HepG2 (cell line): ENCODE data around the gene PTPRM. TPM values are rescaled to one million over a fixed set of nuclear protein-coding genes. Genes with fewer than 3 reads are reported as not detected.

ENCODE experiments used
- ATAC-seq: fragments of 200-7000 bp; cut with Tn5 transposase; 3 replicates; pipeline ENCODE4 v1.9.1; 2020; ENCODE audit warnings: mild to moderate bottlenecking, moderate library complexity
- BruUV-seq: library from RNA; stranded (reverse); fragments of 400-500 nt; replicated peaks from 2 replicates; lab custom pipeline; 2021; lab: Mats Ljungman, UMichigan
- CTCF ChIA-PET: fragments of 300-600 bp; formaldehyde crosslinking; extraction: SDS; loops from one replicate; lab custom pipeline; 2021; ENCODE audit warnings: low total read pairs, inconsistent platforms, low intra/inter-chr PET ratio; lab: Yijun Ruan, JAX
- POLR2A ChIA-PET: fragments of 350-600 bp; sonication (Branson Sonifier 250); formaldehyde crosslinking; loops from one replicate; lab custom pipeline; 2020; ENCODE audit warnings: antibody characterized with exemption, inconsistent platforms; lab: Yijun Ruan, JAX
- DNase-seq: peaks from one replicate; pipeline ENCODE4 v3.0.0-alpha.2; 2015; ENCODE audit warnings: low spot score
- FAIRE-seq: peaks from 3 replicates; lab custom pipeline; 2011; peaks lifted over from hg19 to GRCh38; lab: Jason Lieb, UNC
- H2AFZ ChIP-seq: one replicate; pipeline ENCODE4 v1.6.1; 2011; ENCODE audit warnings: low read length, inconsistent platforms
- H3K27ac ChIP-seq: fragments of 300-600 bp; 3 replicates; pipeline ENCODE4 v1.8.0; 2011; ENCODE audit warnings: mixed run types, mild to moderate bottlenecking, mixed read lengths, low read length, inconsistent platforms; ENCODE audit not compliant: insufficient read depth; ENCODE audit errors: extremely low read length
- H3K27me3 ChIP-seq, 2 experiments: fragments of 200-600 bp in 1 of 2; 2 replicates in 1 of 2; 3 replicates in 1 of 2; pipeline versions ENCODE4 v1.6.0 to v1.8.0; 2011; ENCODE audit warnings: low read length in 2 of 2, mild to moderate bottlenecking in 2 of 2, moderate library complexity in 2 of 2, inconsistent platforms in 1 of 2; ENCODE audit not compliant: insufficient read depth in 2 of 2, control insufficient read depth in 1 of 2
- H3K36me3 ChIP-seq, 2 experiments: fragments of 200-600 bp in 1 of 2; replicated peaks in 1 of 2; 2 replicates in 1 of 2; 3 replicates in 1 of 2; pipeline versions ENCODE4 v1.5.1 to v1.8.0; 2011; ENCODE audit warnings: low read length in 2 of 2, inconsistent platforms in 1 of 2; ENCODE audit not compliant: insufficient read depth in 2 of 2, control insufficient read depth in 1 of 2
- H3K4me1 ChIP-seq: 2 replicates; pipeline ENCODE4 v1.5.1; 2012; ENCODE audit warnings: low read length, inconsistent platforms; ENCODE audit not compliant: insufficient read depth
- H3K4me2 ChIP-seq: 2 replicates; pipeline ENCODE4 v1.6.0; 2011; ENCODE audit warnings: low read depth, low read length, inconsistent platforms
- H3K4me3 ChIP-seq, 3 experiments: fragments of 200-600 bp in 1 of 3; sonication (generic), shearing (Covaris generic) in 1 of 3; replicated peaks in 1 of 3; 2 replicates each; pipeline ENCODE4 v1.5.1; 2011 to 2016; ENCODE audit warnings: low read length in 3 of 3, inconsistent platforms in 2 of 3, low read depth in 2 of 3, mild to moderate bottlenecking in 2 of 3, control low read depth in 1 of 3, mixed read lengths in 1 of 3; ENCODE audit not compliant: insufficient read depth in 1 of 3
- H3K79me2 ChIP-seq: one replicate; pipeline ENCODE4 v1.6.1; 2011; ENCODE audit warnings: low read length, inconsistent platforms; ENCODE audit not compliant: insufficient read depth
- H3K9ac ChIP-seq: 2 replicates; pipeline ENCODE4 v1.6.0; 2011; ENCODE audit warnings: mild to moderate bottlenecking, low read depth, low read length, inconsistent platforms; ENCODE audit not compliant: insufficient read depth
- H3K9me3 ChIP-seq: 2 replicates; pipeline ENCODE4 v1.5.1; 2012; ENCODE audit warnings: mild to moderate bottlenecking, low read length
- H4K20me1 ChIP-seq: 2 replicates; pipeline ENCODE4 v1.6.0; 2011; ENCODE audit warnings: inconsistent platforms, mild to moderate bottlenecking, low read length, moderate library complexity; ENCODE audit not compliant: insufficient read depth
- DMAP1 ChIP-seq: IDR thresholded peaks from 2 replicates; pipeline ENCODE4 v1.6.1; 2016
- HBP1 ChIP-seq: IDR thresholded peaks from 2 replicates; pipeline ENCODE4 v1.6.1; 2016; ENCODE audit warnings: low read depth, control low read depth
- HNF1A ChIP-seq, 2 experiments: sonication (generic) in 1 of 2; formaldehyde crosslinking in 1 of 2; IDR thresholded peaks; 2 replicates each; pipeline versions ENCODE4 v1.4.0 to v1.6.1; 2016 to 2020; ENCODE audit warnings: borderline replicate concordance in 1 of 2, low read depth in 1 of 2, mild to moderate bottlenecking in 1 of 2, missing genetic modification reagents in 1 of 2
- NFIB ChIP-seq: sonication (generic); formaldehyde crosslinking; IDR thresholded peaks from 2 replicates; pipeline ENCODE4 v1.9.0; 2021; ENCODE audit warnings: missing genetic modification reagents, mild to moderate bottlenecking, borderline replicate concordance
- PAWR ChIP-seq: sonication (generic); formaldehyde crosslinking; IDR thresholded peaks from 2 replicates; pipeline ENCODE4 v1.4.0; 2020; ENCODE audit warnings: missing genetic modification reagents, mild to moderate bottlenecking, borderline replicate concordance
- RFX1 ChIP-seq: fragments of 450-650 bp; IDR thresholded peaks from 2 replicates; pipeline ENCODE4 v1.6.1; 2017
- SIX4 ChIP-seq: sonication (generic); formaldehyde crosslinking; IDR thresholded peaks from 2 replicates; pipeline ENCODE4 v1.4.0; 2020; ENCODE audit warnings: missing genetic modification reagents
- SNAPC2 ChIP-seq: sonication (generic); formaldehyde crosslinking; IDR thresholded peaks from 2 replicates; pipeline ENCODE4 v1.8.1; 2022; ENCODE audit warnings: mild to moderate bottlenecking, missing genetic modification reagents
- WIZ ChIP-seq: sonication (generic); formaldehyde crosslinking; IDR thresholded peaks from 2 replicates; pipeline ENCODE4 v1.5.1; 2020; ENCODE audit warnings: mild to moderate bottlenecking, missing genetic modification reagents
- WGBS: methylation state at CpG from one replicate; pipeline ENCODE4 v1.1.6; 2017; ENCODE audit warnings: low lambda C conversion rate; 5-methylcytosine and 5-hydroxymethylcytosine counted together
- in situ Hi-C: cut with HindIII; loops from 2 replicates; pipeline ENCODE4 v1.10.0; 2017; ENCODE audit warnings: low pct_unique_long_range_greater_than_20kb; ENCODE audit not compliant: extremely low pct_ligation_motif_present
- intact Hi-C: fragments of 100-400 bp; cut with micrococcal nuclease; formaldehyde crosslinking; loops from one replicate; pipeline ENCODE4 v1.10.0; 2022; ENCODE audit not compliant: unreplicated experiment
- polyA plus RNA-seq, 8 experiments: library from polyadenylated mRNA; depleted of rRNA in 3 of 8; stranded (reverse) in 7 of 8; unstranded in 1 of 8; fragments of >200 nt; fragmentation: Illumina TruSeq in 4 of 8; extraction: Trizol in 4 of 8; gene quantifications; 2 replicates each; pipeline versions ENCODE4 v1.2.1 to v1.2.3, GENCODE V29; 2011 to 2016; ENCODE audit warnings: low read depth in 4 of 8, missing spikeins in 1 of 8, mixed read lengths in 1 of 8; ENCODE audit not compliant: insufficient read depth in 1 of 8
- total RNA-seq, 5 experiments: library from RNA; depleted of rRNA; stranded (reverse); fragments of >200 nt; fragmentation: Illumina TruSeq; extraction: Trizol; gene quantifications; 2 replicates each; pipeline ENCODE4 v1.2.3, GENCODE V29; 2016; ENCODE audit warnings: low read depth in 1 of 5
- TF ChIP-seq, protein P1 (sequence below): sonication (generic); formaldehyde crosslinking; IDR thresholded peaks from 2 replicates; pipeline ENCODE4 v1.4.0; 2020; ENCODE audit warnings: low read depth, missing genetic modification reagents
- TF ChIP-seq, protein P2 (sequence below): sonication (generic); formaldehyde crosslinking; IDR thresholded peaks from 2 replicates; pipeline ENCODE4 v1.4.0; 2020; ENCODE audit warnings: missing genetic modification reagents
- TF ChIP-seq, protein P3 (sequence below): sonication (generic); formaldehyde crosslinking; conservative IDR thresholded peaks from 2 replicates; pipeline ENCODE4 v1.4.0; 2020; ENCODE audit warnings: missing genetic modification reagents

PTPRM gene
- total and polyA plus RNA-seq, 2 of the 13 experiments (the other 11 are each of a cell fraction or from before 2014, with no cell fraction given) = 12.6 to 108 TPM

- Histone ChIP-seq H3K9me3 (no peaks in the 10 kb centered on the region), H3K4me3 (no peak overlapping the region), H3K27ac (no peak overlapping the region), H3K4me2 (no peak overlapping the region), H3K4me1 (no peaks in the 10 kb centered on the region), H2AFZ (no peak overlapping the region), H4K20me1 (no peaks in the 10 kb centered on the region), H3K79me2 (no peaks in the 10 kb centered on the region), H3K27me3 (no peaks in the 10 kb centered on the region), H3K9ac (no peak overlapping the region), H3K36me3 (no peaks in the 10 kb centered on the region)
- in situ Hi-C loops = no loop called here
- BruUV-seq = no TSS peak
- ChIA-PET CTCF (no interaction called here), POLR2A (no interaction called here)
- ATAC-seq (no peak), DNase-seq (no peak), FAIRE-seq (no peak)
- 90% methylated on average over 4 of the region's 4 CpGs for WGBS
- intact Hi-C loops = no loop called here
- TF ChIP-seq SIX4 (CRISPR knock-in tag) = no peak
- no peak for TF ChIP-seq RFX1
- TF ChIP-seq SNAPC2 (CRISPR knock-in tag) = no peak
- TF ChIP-seq NFIB (CRISPR knock-in tag) = no peak
- TF ChIP-seq HBP1 (CRISPR knock-in tag) = no peak
- no peak for TF ChIP-seq DMAP1 (CRISPR knock-in tag)
- TF ChIP-seq, protein P1, sequence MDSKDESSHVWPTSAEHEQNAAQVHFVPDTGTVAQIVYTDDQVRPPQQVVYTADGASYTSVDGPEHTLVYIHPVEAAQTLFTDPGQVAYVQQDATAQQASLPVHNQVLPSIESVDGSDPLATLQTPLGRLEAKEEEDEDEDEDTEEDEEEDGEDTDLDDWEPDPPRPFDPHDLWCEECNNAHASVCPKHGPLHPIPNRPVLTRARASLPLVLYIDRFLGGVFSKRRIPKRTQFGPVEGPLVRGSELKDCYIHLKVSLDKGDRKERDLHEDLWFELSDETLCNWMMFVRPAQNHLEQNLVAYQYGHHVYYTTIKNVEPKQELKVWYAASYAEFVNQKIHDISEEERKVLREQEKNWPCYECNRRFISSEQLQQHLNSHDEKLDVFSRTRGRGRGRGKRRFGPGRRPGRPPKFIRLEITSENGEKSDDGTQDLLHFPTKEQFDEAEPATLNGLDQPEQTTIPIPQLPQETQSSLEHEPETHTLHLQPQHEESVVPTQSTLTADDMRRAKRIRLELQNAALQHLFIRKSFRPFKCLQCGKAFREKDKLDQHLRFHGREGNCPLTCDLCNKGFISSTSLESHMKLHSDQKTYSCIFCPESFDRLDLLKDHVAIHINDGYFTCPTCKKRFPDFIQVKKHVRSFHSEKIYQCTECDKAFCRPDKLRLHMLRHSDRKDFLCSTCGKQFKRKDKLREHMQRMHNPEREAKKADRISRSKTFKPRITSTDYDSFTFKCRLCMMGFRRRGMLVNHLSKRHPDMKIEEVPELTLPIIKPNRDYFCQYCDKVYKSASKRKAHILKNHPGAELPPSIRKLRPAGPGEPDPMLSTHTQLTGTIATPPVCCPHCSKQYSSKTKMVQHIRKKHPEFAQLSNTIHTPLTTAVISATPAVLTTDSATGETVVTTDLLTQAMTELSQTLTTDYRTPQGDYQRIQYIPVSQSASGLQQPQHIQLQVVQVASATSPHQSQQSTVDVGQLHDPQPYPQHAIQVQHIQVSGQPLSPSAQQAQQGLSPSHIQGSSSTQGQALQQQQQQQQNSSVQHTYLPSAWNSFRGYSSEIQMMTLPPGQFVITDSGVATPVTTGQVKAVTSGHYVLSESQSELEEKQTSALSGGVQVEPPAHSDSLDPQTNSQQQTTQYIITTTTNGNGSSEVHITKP (CRISPR knock-in tag) = no peak
- no peak for TF ChIP-seq WIZ
- no peak for TF ChIP-seq HNF1A (IDR thresholded peaks at IDR 0.05; ENCODE audit: low read depth)
- no peak for TF ChIP-seq HNF1A (CRISPR knock-in tag; IDR thresholded peaks at IDR 0.05; ENCODE audit: borderline replicate concordance)
- no peak for TF ChIP-seq PAWR (CRISPR knock-in tag)
- TF ChIP-seq, protein P2, sequence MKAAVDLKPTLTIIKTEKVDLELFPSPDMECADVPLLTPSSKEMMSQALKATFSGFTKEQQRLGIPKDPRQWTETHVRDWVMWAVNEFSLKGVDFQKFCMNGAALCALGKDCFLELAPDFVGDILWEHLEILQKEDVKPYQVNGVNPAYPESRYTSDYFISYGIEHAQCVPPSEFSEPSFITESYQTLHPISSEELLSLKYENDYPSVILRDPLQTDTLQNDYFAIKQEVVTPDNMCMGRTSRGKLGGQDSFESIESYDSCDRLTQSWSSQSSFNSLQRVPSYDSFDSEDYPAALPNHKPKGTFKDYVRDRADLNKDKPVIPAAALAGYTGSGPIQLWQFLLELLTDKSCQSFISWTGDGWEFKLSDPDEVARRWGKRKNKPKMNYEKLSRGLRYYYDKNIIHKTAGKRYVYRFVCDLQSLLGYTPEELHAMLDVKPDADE (CRISPR knock-in tag) = no peak
- TF ChIP-seq, protein P3, sequence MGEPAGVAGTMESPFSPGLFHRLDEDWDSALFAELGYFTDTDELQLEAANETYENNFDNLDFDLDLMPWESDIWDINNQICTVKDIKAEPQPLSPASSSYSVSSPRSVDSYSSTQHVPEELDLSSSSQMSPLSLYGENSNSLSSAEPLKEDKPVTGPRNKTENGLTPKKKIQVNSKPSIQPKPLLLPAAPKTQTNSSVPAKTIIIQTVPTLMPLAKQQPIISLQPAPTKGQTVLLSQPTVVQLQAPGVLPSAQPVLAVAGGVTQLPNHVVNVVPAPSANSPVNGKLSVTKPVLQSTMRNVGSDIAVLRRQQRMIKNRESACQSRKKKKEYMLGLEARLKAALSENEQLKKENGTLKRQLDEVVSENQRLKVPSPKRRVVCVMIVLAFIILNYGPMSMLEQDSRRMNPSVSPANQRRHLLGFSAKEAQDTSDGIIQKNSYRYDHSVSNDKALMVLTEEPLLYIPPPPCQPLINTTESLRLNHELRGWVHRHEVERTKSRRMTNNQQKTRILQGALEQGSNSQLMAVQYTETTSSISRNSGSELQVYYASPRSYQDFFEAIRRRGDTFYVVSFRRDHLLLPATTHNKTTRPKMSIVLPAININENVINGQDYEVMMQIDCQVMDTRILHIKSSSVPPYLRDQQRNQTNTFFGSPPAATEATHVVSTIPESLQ (CRISPR knock-in tag) = no peak
These were observed 410.8 kb downstream of the PTPRM start for GRCh38 chr18:7977897-7978296.
